GM21619 (cell line): Measurements from ENCODE around the gene NKTR.

Experiments used
- ATAC-seq: cut with Tn5 transposase; IDR thresholded peaks from one replicate; pipeline ENCODE4 v1.9.1; 2021; ENCODE audit not compliant: unreplicated experiment

Gene NKTR

DNA sequence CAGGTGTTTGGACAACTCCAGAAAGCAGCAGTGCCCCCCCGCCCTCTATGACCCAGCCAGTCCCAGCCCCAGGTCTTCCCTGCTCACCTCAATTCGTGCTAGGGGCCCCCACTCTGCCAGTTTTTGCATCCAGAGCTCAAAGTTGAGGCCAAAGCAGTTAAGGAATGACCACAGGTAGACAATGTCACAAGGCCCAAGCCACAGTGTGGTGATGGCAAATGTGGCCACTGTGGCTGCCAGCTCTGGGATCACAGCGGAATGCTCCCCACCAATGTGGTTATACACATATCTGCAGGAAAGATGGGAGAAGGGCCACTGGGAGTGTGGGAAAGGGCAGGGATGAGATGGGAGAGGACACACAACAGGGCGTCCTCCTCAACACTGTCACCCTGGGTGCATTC lies 93.0 kb downstream of the NKTR start:
- ATAC-seq: no peak

- no peak for ATAC-seq
Measured at GRCh38 chr3:42694366-42694765, 93.9 kb downstream of the NKTR start.

GRCh38 chr3:42696356-42697288 lies 96.1 kb downstream of the NKTR start:
- no peak for ATAC-seq

GRCh38 chr3:42697289-42698051 lies 97.0 kb downstream of the NKTR start:
- ATAC-seq: no peak
